ENCODE data around the gene ARHGEF1.
"Not testable (repeated sequence)": the region's sequence is repeated elsewhere in the genome, so short reads cannot be mapped to it uniquely, and the experiment has no call there.

The ARHGEF1 gene

GRCh38 chr19:41930926-41931592 is 48.1 kb downstream of the ARHGEF1 start:
- DNase-seq (ENCODE audit: low spot score): peak; percentile 65

- no peak for DNase-seq (ENCODE audit: low spot score)
These were observed 49.3 kb downstream of the ARHGEF1 start for GRCh38 chr19:41932259-41932719.

DNA sequence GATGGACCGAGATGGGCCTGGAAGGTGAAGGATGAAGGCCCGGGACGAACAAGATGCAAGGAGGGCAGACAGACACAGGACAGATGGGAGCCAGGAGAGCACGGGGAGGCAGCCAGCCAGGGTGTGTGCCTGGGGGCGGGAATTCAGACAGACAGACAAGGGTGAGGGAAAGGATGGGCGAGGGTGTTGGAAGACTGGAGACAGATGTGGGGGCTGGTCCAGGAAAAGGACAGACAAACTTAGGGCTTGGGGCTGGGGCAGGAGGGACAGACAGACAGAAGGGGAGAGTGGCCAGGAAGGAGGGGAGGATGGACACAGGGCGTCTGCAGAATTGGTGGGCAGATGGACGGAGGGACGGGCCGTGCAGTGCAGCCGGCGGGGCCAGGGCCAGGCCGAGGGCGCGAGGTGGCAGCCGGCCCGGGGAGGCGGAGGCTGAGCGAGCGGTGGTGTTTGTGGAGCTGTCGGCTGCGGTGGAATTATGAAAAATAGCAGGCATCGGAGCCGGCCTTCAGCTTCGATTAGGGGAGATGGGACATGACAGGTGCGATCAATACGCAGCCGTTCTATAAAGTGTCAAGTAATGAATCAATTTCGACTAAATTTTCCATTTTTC is 49.8 kb downstream of the ARHGEF1 start:
- no peak for DNase-seq (ENCODE audit: low spot score)

- no peak for DNase-seq (ENCODE audit: low spot score)
These were observed 50.9 kb downstream of the ARHGEF1 start for GRCh38 chr19:41933693-41934426.

- DNase-seq (ENCODE audit: low spot score): peak; percentile 79
These were observed 51.9 kb downstream of the ARHGEF1 start for GRCh38 chr19:41934849-41935374.

DNA sequence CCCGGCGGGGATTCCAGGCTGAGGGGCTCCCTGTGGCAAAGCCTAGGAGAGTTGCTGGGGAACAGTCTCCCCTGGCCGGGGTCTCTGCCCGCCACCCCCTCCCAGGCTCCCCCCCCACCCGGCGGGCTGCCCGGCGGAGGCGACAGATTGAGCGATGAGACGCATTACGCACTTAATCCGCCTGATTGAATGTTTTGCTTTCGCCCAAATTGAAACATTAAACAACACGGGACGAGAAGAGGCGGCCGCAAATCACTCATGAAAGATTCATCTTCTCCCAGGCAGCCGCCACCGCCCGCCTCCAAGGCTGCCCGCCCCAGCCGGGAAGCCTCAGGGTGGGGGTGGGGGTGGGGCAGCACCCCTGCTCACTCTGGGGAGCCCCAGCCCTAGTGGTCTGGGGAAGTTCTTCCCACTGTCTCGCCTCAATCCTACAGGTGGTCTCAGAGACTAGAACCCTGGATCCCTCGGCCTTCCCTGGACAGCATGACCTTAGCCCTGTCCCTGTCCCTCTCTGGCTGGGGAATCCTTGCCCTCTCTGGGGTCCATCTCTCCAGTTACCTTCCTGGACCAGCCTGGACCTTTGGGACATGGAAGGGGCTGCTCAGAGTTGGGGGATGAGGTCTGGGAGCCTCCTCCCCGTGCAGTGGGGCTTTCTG is 52.9 kb downstream of the ARHGEF1 start:
- DNase-seq (ENCODE audit: low spot score): no peak

DNA sequence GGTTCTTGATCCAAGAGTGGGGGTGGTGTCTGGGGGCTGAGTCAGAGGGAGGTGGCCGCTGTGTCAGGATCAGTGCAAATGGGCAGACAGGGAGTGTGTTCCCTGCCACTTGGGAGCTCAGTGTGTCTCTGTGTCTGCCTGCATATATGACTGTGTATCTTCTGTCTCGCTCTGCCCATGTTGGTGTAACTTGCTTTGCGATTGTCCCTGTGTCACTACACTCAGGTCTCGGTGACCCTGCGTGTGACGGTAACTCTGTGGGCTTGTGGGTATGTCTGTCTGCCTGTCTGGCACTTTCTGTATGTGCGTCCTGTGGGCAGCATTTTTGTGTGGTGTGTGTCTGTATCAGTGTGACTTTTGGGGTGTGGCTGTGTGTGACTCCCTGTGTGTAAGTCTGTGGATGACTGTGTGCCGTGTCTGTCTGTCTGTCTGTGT is 53.4 kb downstream of the ARHGEF1 start:
- no peak for DNase-seq (ENCODE audit: low spot score)

DNA sequence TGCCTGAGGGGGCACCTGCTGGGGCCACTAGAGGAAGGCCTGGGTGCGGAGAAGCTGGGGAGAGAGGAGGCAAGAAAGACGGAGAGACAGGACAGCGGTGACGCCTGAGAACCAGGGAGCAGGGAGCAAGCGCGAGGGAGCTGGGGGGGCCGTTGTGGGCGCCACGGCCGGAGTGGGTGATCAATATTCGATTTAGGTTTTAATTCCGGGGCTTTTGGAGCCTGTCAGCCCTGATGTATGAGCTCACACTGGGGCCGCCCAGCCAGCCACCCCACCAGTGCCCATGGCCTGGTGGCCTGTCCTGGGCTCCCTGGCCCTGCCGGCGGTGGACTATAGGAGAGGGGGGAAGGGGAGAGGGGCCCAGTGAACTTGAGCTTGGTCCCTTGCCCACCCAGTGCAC is 54.0 kb downstream of the ARHGEF1 start:
- no peak for DNase-seq (ENCODE audit: low spot score)

- DNase-seq (ENCODE audit: low spot score): no peak
These were observed 54.8 kb downstream of the ARHGEF1 start for GRCh38 chr19:41937525-41938468.

DNA sequence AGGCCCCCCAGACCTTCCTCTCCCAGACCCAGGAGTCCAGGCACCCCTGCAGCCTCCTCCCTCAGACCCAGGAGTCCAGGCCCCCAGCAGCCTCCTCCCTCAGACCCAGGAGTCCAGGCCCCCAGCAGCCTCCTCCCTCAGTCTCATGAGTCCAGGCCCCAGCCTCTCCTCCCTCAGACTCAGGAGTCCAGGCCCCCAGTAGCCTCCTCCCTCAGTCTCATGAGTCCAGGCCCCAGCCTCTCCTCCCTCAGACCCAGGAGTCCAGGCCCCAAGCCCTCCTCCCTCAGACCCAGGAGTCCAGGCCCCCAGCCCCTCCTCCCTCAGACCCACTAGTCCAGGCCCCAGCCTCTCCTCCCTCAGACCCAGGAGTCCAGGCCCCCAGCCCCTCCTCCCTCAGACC is 56.2 kb downstream of the ARHGEF1 start:
- DNase-seq (ENCODE audit: low spot score): not testable (repeated sequence)

DNA sequence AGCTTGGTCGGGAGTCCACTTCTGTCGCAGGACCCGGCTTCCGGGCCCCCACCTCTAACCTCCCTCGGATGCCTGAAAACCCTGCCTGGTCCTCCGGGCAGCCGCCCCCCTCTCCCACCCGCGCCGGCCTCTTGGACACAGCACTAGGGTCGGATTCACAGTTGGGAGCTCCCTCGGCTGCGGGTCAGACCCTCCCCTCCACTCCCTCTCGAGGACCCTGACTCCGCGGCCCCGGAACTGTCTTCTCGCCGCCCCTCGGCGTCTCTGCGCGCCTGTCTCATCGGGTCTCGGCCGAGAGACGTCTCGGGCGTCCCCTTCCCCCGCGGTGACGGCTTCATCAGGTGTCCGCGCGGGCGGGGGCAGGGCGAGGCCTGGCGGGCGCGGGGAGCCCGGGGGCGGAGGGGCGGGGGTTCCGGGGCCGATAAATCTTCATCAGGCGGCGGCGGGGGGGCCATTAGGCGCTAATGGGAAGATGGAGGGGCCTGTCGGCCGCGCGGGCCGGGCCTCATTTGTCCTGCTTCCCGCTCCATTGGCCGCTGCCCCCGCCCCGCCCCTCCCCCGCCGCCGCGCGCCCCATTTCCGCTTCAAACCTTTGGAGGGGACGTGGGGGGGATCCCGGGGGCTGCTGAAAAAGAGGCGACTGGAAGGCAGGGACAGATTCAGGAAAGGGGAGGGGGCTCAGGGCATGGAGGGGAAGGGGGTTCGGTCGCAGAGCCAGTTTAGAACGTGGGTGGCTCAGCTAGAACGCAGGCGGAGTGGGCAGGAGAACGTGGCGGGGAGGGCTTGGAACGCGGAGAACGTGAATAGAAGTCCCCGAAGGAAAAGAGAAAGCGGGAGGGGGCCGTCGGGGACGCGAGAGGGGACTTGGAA is 57.1 kb downstream of the ARHGEF1 start:
- peak; percentile 60 for DNase-seq (ENCODE audit: low spot score)

- peak; percentile 46 for DNase-seq (ENCODE audit: low spot score)
These were observed 57.9 kb downstream of the ARHGEF1 start for GRCh38 chr19:41940731-41941409.

DNA sequence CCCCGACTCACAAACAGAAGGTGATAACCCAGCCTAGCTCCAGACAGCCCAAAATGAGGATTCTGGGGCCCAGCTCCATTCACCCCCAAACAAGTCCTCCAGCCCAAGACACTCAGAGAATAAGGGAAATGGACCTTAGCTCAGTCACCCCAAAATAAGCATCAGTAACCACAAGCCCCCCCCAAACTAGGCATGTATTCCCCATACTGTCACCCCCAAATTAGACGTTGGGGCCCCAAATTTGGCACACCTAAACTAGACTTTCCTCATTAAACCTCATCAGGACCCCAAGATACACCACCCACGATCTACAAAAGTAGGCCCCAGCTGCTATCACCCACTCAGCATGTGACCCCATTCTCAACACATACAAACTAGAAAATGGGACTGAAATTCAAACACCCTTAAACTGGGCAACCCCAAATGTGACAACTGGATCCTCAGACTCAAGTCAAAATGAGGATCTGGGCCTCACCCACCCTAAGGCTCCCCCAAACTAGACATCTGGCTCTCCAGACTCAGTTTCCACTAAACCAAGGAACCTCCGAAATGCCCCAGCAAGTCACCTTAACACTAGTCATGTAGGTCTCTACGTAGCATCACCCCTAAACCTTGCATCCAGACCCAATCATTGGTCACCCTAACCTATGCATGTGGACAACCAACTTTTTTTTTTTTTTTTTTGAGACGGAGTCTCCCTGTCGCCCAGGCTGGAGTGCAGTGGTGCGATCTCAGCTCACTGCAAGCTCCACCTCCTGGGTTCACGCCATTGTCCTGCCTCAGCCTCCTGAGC is 58.6 kb downstream of the ARHGEF1 start:
- peak; percentile 47 for DNase-seq (ENCODE audit: low spot score)

DNA sequence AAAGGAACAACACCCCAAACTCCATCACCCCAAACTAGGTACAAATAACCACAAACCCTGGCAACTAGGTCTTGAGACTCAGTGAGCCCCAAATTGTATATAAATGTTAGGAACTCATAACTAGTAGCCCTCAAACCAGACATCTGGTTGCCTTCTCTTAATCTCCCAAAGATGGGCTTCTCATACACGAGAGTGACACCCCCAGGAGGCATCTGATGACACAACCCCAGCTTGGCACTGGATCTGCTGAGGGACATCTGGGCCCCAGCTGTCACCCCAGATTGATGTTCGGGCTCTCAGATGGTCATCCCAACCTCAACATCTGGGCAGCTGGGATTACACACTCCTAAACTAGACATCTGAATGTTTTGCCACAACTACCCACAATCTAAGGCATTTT is 61.4 kb downstream of the ARHGEF1 start:
- DNase-seq (ENCODE audit: low spot score): no peak

- peak; percentile 87 for DNase-seq (ENCODE audit: low spot score)
These were observed 62.3 kb downstream of the ARHGEF1 start for GRCh38 chr19:41945135-41945766.

GRCh38 chr19:41947091-41947490 is 64.1 kb downstream of the ARHGEF1 start:
- no peak for DNase-seq (ENCODE audit: low spot score)

DNA sequence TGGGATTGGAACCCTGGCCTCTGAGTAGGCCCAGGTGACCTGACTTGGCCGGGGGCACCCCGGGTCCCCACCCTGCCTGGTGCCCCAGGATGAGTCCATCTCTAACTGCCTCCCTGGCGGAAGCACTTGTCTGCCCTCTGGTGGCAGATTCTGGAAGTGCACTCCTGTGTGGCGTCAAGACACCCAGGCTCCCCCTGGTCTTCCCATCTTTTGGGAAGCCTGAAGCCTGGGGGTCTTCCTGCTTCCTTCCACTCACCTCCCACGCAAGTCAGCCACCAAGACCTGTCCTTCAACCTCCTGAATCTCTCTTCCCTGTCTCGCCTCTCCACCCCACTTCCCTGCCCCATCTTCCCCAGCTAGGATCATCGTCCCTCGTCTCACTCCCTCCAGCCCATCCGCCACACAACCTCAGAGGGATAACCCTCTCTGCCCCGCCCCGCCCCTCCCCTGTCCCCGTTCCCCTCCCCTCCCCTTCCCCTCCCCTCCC is 68.7 kb downstream of the ARHGEF1 start:
- peak; percentile 87 for DNase-seq (ENCODE audit: low spot score)

DNA sequence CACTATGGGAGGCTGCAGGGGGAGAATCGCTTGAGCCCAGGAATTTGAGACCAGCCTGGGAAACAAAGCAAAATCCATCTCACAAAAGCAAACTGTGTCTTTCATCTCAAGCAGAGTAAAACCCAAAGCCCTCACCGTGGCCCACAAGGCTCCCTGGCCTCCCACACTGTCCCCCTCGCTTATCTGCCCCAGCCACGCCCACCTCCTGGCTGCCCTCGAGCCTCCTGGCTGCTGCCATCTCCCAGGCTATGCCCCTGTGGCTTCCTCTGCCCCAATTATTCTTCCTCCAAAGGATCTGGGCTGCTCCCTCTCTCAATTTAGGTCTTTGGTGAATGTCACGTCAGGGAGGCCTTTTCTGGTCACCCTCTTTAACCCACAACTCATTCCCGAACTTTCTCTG is 72.5 kb downstream of the ARHGEF1 start:
- no peak for DNase-seq (ENCODE audit: low spot score)
